Retinal pigment epithelial cell (primary cell): ENCODE data around the gene HS3ST5.

ENCODE experiments used
- DNase-seq: peaks from one replicate; pipeline ENCODE4 v3.0.0-alpha.2; 2010; ENCODE audit warnings: low read depth
- H3K4me3 ChIP-seq: 2 replicates; pipeline ENCODE4 v1.5.1; 2011; ENCODE audit warnings: mild to moderate bottlenecking, low read length, control low read depth, moderate library complexity
- CTCF ChIP-seq: conservative IDR thresholded peaks from 2 replicates; pipeline ENCODE4 v1.5.1; 2011; ENCODE audit warnings: low read depth, low read length, control low read depth, inconsistent platforms

Gene HS3ST5

GRCh38 chr6:114075300-114075699 is 267.5 kb downstream of the HS3ST5 start:
- no peak for DNase-seq
- no peak overlapping the region for H3K4me3 ChIP-seq
- TF ChIP-seq CTCF, result no peak

DNA sequence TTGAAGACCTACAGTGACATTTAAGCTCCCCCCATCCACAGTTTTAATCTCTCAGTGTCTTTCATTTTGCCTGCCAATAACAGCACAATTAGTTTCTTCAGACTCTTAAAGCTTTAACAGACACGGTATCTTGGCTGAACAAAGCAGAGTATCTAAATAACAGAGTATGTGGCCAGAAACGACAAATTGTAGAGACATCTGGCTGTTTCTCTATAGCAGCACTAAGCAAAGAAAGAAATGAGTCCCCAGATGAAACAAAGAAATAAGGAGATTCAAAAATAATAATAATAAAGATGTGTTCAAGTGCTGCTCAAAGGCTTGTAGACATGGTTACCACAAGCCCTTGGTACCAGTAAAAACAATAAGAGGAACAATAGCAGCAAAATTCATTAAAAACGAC is 274.1 kb downstream of the HS3ST5 start:
- no peak overlapping the region for H3K4me3 ChIP-seq
- DNase-seq, result no peak
- no peak for TF ChIP-seq CTCF

DNA sequence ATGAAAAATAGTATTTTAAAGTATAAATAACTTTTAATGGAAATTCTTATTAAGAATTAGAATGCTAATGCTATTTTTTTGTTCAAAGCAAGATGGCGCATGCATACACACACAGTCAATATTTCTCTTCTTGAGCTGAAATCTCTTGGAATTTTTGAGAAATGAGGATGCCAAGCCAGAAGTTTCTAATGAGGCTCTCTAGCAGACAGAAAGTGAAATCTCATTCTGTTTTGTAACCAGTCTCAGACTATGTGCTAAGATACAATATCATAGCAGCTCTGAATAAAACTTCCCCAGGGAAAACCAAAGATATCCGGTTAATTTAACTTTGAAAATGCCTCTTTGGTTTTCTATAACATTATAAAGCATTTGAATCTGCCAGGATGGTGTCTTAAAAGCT is 274.7 kb downstream of the HS3ST5 start:
- TF ChIP-seq CTCF, result no peak
- H3K4me3 ChIP-seq, result no peak overlapping the region
- no peak for DNase-seq

DNA sequence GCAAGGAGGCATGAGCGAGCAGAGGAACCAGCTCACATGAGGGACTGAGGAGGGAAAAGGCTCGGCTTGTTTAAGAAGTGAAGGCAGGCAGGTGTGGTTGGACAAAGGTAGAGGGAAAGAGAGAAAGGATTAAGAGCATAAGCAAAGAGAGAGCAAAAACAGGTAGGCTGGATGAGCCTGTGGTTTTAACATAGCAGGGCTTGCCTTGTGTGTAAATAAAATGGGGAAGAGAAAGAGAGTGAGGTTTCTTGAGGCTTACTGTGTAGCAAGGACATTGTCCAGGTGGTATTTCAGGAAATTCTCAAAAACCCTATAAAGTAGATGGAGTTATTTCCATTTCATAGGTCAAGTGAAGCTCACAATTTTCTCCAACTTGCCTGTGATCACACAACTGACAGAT is 278.0 kb downstream of the HS3ST5 start:
- no peak overlapping the region for H3K4me3 ChIP-seq
- no peak for DNase-seq
- TF ChIP-seq CTCF, result no peak

GRCh38 chr6:114063956-114064355 is 278.9 kb downstream of the HS3ST5 start:
- DNase-seq, result no peak
- H3K4me3 ChIP-seq, result no peak overlapping the region
- TF ChIP-seq CTCF, result no peak

GRCh38 chr6:114062199-114062598 is 280.6 kb downstream of the HS3ST5 start:
- no peak overlapping the region for H3K4me3 ChIP-seq
- DNase-seq, result no peak
- no peak for TF ChIP-seq CTCF

DNA sequence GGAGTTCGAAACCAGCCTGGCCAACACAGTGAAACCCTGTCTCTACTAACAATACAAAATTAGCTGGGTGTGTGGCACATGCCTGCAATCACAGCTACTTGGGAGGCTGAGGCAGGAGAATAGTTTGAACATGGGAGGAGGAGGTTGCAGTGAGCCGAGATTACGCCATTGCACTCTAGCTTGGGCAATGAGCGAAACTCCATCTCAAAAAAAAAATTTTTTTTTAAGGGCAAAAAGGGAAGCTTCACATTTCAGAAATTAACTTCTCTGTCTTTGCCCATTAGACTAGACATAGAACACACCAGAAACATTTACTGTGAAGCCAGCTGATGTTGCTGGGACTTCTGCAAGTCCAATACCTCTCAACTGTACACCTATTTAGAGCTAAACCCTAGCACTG is 281.1 kb downstream of the HS3ST5 start:
- TF ChIP-seq CTCF, result no peak
- H3K4me3 ChIP-seq, result no peak overlapping the region
- DNase-seq, result no peak
